ENCODE results near the gene RALGPS2. TPM values are rescaled to one million over a fixed set of nuclear protein-coding genes. Genes with fewer than 3 reads are reported as not detected.
A peak's percentile ranks its signal among the peaks of the same experiment; 100 is the strongest.

The RALGPS2 gene
- total and polyA plus RNA-seq, 2 donors from 2014 or later = 3.6 to 32.8 TPM

- no peak for DNase-seq
- peaks cover 0 to 7% (median 3%) of the 10 kb centered on the region in 3 donors for H3K9me3 ChIP-seq (ENCODE audit: control insufficient read depth in 2 of 3, insufficient read depth in 1 of 3, low read length in 3 of 3)
- H3K4me1 ChIP-seq (ENCODE audit: control insufficient read depth in 2 of 3, insufficient read depth in 2 of 3, low read depth in 1 of 3, low read length in 3 of 3) = no peaks in the 10 kb centered on the region
- H3K4me3 ChIP-seq (ENCODE audit: low read length in 3 of 3) = no peak overlapping the region
- H3K36me3 ChIP-seq (ENCODE audit: control insufficient read depth in 2 of 3, insufficient read depth in 3 of 3, low read length in 3 of 3) = no peaks in the 10 kb centered on the region
- TF ChIP-seq CTCF (IDR thresholded peaks at IDR 0.05; ENCODE audit: borderline replicate concordance, extremely low read depth, insufficient read depth) = peak; percentile 50
- intact Hi-C loops (cut with DNase I) = no loop called here
- no peaks in the 10 kb centered on the region for H3K27me3 ChIP-seq (ENCODE audit: control insufficient read depth, insufficient read depth, low read length)
- FAIRE-seq = no peak
- no peak overlapping the region for H3K9ac ChIP-seq (ENCODE audit: low read length in 3 of 3)
- no peak overlapping the region for H3K27ac ChIP-seq (ENCODE audit: low read depth in 2 of 2, low read length in 2 of 2)
Observed at GRCh38 chr1:178768423-178768822, 43.4 kb downstream of the RALGPS2 start.

GRCh38 chr1:178772952-178773351 lies 47.9 kb downstream of the RALGPS2 start:
- TF ChIP-seq CTCF (IDR thresholded peaks at IDR 0.05; ENCODE audit: borderline replicate concordance, extremely low read depth, insufficient read depth) = no peak
- intact Hi-C loops (cut with DNase I) = no loop called here
- no peaks in the 10 kb centered on the region for H3K36me3 ChIP-seq (ENCODE audit: control insufficient read depth in 2 of 3, insufficient read depth in 3 of 3, low read length in 3 of 3)
- FAIRE-seq = no peak
- H3K27ac ChIP-seq (ENCODE audit: low read depth in 2 of 2, low read length in 2 of 2) = no peak overlapping the region
- no peak overlapping the region for H3K4me3 ChIP-seq (ENCODE audit: low read length in 3 of 3)
- H3K27me3 ChIP-seq (ENCODE audit: control insufficient read depth, insufficient read depth, low read length) = no peaks in the 10 kb centered on the region
- H3K9me3 ChIP-seq (ENCODE audit: control insufficient read depth in 2 of 3, insufficient read depth in 1 of 3, low read length in 3 of 3) = peaks cover 0 to 3% (median 0%) of the 10 kb centered on the region in 3 donors
- no peaks in the 10 kb centered on the region for H3K4me1 ChIP-seq (ENCODE audit: control insufficient read depth in 2 of 3, insufficient read depth in 2 of 3, low read depth in 1 of 3, low read length in 3 of 3)
- DNase-seq = no peak
- no peak overlapping the region for H3K9ac ChIP-seq (ENCODE audit: low read length in 3 of 3)

- Histone ChIP-seq H3K4me1 (ENCODE audit: control insufficient read depth in 2 of 3, insufficient read depth in 2 of 3, low read depth in 1 of 3, low read length in 3 of 3) (no peaks in the 10 kb centered on the region), H3K9ac (ENCODE audit: low read length in 3 of 3) (no peak overlapping the region), H3K9me3 (ENCODE audit: control insufficient read depth in 2 of 3, insufficient read depth in 1 of 3, low read length in 3 of 3) (peaks cover 0 to 1% (median 0%) of the 10 kb centered on the region in 3 donors), H3K27me3 (ENCODE audit: control insufficient read depth, insufficient read depth, low read length) (no peaks in the 10 kb centered on the region), H3K27ac (ENCODE audit: low read depth in 2 of 2, low read length in 2 of 2) (no peak overlapping the region), H3K36me3 (ENCODE audit: control insufficient read depth in 2 of 3, insufficient read depth in 3 of 3, low read length in 3 of 3) (no peaks in the 10 kb centered on the region), H3K4me3 (ENCODE audit: low read length in 3 of 3) (no peak overlapping the region)
- DNase-seq = peak in 2 of 5 donors; percentile 58 to 59
- intact Hi-C loops (cut with DNase I) = no loop called here
- peak; percentile 92 for FAIRE-seq
- peak; percentile 22 for TF ChIP-seq CTCF (IDR thresholded peaks at IDR 0.05; ENCODE audit: borderline replicate concordance, extremely low read depth, insufficient read depth)
Observed at GRCh38 chr1:178774263-178774662, 49.2 kb downstream of the RALGPS2 start.

GRCh38 chr1:178776553-178776952 lies 51.5 kb downstream of the RALGPS2 start:
- Histone ChIP-seq H3K4me1 (ENCODE audit: control insufficient read depth in 2 of 3, insufficient read depth in 2 of 3, low read depth in 1 of 3, low read length in 3 of 3) (no peaks in the 10 kb centered on the region), H3K4me3 (ENCODE audit: low read length in 3 of 3) (no peak overlapping the region), H3K36me3 (ENCODE audit: control insufficient read depth in 2 of 3, insufficient read depth in 3 of 3, low read length in 3 of 3) (no peaks in the 10 kb centered on the region), H3K9ac (ENCODE audit: low read length in 3 of 3) (no peak overlapping the region), H3K9me3 (ENCODE audit: control insufficient read depth in 2 of 3, insufficient read depth in 1 of 3, low read length in 3 of 3) (no peaks in the 10 kb centered on the region), H3K27ac (ENCODE audit: low read depth in 2 of 2, low read length in 2 of 2) (no peak overlapping the region), H3K27me3 (ENCODE audit: control insufficient read depth, insufficient read depth, low read length) (no peaks in the 10 kb centered on the region)
- no peak for DNase-seq
- TF ChIP-seq CTCF (IDR thresholded peaks at IDR 0.05; ENCODE audit: borderline replicate concordance, extremely low read depth, insufficient read depth) = no peak
- FAIRE-seq = no peak
- intact Hi-C loops (cut with DNase I) = no loop called here
